NCI-H226 (cell line): ENCODE results near the gene SLC22A13.
"Not testable (repeated sequence)": the region's sequence is repeated elsewhere in the genome, so short reads cannot be mapped to it uniquely, and the experiment has no call there.

ENCODE experiments used
- DNase-seq: peaks from one replicate; pipeline ENCODE4 v3.0.0-alpha.2; 2015

SLC22A13 gene

DNA sequence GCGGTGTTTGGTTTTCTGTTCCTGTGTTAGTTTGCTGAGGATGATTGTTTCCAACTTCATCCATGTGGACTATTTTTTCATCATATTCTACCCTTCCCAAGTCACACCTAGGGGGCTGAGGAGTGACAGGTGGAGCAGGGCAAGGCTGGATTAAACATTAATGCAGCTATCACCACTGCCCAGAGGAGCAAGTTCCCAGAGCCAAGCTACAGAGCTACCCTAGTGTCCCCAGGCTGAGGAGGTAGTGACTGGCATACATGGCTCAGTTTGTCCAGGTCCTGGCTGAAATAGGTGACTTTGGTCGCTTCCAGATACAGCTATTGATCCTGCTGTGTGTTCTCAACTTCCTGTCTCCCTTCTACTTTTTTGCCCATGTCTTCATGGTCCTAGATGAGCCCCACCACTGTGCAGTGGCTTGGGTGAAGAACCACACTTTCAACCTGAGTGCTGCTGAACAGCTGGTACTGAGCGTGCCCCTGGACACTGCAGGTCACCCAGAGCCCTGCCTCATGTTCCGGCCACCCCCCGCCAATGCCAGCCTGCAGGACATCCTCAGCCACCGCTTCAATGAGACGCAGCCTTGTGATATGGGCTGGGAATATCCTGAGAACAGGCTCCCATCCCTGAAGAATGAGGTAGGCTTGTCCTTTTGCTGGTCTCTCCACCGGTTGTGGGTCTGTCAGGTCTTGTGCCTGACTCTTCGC is at the start of gene SLC22A13:
TSS of gene SLC22A13 (plus strand) at position 209 of the 704 bp plus-strand sequence. CDS start at position 258, 49 bp downstream.
- DNase-seq = no peak

DNA sequence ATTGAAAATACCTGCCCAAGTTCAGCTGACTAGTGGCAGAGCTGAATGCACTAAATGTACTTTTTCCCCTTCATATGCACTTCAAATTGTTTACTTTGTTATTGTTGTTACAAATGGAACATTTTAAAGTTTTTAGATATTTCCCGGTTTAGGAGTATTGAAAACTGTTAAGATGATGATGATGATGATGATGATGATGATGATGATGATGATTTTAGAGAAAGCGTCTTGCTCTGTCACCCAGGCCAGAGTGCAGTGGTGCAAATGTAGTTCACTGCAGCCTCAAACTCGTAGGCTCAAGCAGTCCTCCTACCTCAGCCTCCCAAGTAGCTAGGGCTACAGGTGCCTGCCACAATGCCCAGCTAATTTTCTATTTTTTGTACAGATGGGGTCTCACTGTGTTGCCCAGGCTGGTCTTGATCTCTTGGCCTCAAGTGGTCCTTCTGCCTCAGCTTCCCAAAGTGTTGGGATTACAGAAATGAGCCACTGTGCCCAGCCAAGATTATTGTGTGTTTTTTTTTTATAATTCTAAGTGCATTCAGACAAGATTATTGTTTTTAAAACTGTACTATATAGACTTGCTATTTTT is 45.9 kb upstream of the SLC22A13 start:
- DNase-seq = no peak

DNA sequence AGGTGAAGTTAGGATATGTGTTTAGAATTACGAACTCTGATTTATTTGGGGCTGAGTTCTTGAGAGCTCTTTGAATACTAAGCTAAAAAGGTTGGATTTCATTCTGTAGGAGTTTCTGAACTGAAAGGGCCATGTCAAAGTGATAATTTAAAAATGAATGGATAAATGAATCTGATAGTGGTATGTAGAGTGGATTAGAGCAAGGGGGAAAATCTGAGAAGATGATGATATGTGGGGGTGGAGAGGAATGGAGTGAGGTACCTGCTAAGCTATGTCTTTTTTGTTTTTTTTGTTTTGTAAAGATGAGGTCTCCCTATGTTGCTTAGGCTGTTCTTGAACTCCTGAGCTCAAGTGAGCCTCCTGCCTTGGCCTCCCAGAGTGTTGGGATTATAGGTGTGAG is 44.6 kb upstream of the SLC22A13 start:
- DNase-seq = no peak

GRCh38 chr3:38222032-38222634 is 43.5 kb upstream of the SLC22A13 start:
- no peak for DNase-seq

DNA sequence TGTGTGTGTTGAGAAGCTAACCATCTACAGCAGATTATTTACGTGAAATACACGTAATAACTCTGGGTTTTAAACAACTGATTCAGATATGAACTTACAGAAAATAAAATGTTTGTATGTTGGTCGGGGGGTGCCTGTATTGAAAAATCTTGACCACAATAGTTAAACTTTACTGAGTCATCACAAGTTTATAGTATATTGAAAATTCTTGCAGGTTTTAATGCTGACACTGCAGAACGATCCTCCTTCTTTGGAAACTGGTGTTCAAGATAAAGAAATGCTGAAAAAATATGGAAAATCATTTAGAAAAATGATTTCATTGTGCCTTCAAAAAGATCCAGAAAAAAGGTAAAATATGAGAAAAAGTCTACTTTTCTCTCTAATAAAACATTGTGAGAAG is 41.3 kb upstream of the SLC22A13 start:
- no peak for DNase-seq

- DNase-seq = peak; percentile 20
These were observed 39.3 kb upstream of the SLC22A13 start for GRCh38 chr3:38226273-38226672.

GRCh38 chr3:38227989-38228388 is 37.6 kb upstream of the SLC22A13 start:
- peak; percentile 55 for DNase-seq

- no peak for DNase-seq
These were observed 36.6 kb upstream of the SLC22A13 start for GRCh38 chr3:38229036-38229435.

GRCh38 chr3:38232701-38233100 is 32.9 kb upstream of the SLC22A13 start:
- no peak for DNase-seq

DNA sequence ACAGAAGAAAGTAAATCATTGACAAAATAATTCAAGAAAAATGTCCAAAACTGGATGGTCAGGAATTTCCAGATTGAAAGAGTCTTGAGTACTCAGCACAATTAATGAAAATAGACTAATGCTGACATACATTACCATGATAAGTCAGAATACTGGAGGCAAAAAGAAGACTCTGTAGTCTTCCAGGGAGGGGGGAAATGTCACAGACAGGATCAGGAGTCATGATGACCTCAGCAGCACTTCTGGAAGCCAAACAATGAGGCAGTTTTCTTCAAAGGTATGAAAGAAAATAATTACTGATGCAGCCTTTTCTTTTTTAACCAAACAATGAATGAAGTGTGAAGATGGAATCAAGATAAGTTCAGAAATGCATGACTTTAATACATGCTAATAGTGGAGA is 30.1 kb upstream of the SLC22A13 start:
- DNase-seq = no peak

GRCh38 chr3:38238416-38239008 is 27.1 kb upstream of the SLC22A13 start:
- DNase-seq = no peak

GRCh38 chr3:38242812-38243211 is 22.8 kb upstream of the SLC22A13 start:
- not testable (repeated sequence) for DNase-seq

DNA sequence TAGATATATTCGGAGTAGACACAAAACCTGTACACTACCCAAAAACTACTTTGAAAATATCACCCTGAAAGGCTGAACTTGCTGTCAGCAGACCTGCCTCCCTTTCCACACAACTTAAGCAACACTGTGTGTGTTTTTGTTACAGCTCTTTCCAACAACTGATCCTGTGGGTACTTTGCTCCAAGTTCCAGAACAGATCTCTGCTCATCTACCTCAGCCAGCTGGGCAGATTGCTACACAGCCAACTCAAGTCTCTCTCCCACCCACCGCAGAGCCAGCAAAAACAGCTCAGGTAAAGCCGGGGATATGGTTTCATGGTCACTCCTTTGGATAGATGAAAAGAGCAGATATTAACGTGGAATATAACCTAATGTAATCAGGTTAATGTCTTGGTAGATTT is 19.7 kb upstream of the SLC22A13 start:
- no peak for DNase-seq

GRCh38 chr3:38247366-38248035 is 18.1 kb upstream of the SLC22A13 start:
- peak; percentile 52 for DNase-seq

DNA sequence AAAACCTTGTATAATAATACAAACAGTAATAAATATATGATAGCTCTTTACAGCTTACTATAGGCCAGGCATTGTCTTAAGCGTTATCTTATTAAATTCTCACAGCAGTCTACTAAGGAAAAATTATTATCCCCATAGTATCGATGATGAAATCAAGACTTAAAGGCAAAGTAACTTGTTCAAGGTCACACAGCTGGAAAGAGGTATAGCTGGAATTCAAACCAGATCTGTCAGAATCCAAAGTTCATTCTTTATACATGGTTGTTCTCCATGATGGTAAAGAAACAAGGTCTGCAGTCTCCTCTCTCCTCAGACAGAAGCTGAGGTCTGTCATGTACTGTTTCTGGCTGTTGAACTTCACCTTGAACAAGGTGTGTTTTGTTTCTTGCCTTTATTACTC is 15.4 kb upstream of the SLC22A13 start:
- no peak for DNase-seq

DNA sequence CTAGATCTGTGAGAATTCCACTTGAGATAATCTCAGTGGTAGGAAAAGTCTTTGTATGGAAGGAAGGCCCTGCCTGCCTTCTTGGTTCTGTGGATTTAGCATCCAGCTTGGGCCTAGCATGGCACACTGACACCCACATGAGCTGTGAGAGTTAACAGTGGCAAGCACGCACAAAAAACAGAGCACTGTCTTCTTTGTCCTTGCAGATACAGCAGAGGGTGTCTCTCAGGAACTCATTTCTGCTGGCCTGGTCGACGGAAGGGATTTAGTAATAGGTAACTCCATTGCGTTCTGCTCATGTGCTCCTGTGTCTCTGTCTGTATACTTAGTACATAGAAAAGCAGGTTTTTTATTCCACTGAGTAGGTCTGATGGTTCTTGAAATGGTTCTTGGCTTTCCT is 14.4 kb upstream of the SLC22A13 start:
- DNase-seq = no peak

- no peak for DNase-seq
These were observed 11.9 kb upstream of the SLC22A13 start for GRCh38 chr3:38253704-38254103.

GRCh38 chr3:38254872-38255271 is 10.7 kb upstream of the SLC22A13 start:
- no peak for DNase-seq

- peak; percentile 3 for DNase-seq
These were observed 10.0 kb upstream of the SLC22A13 start for GRCh38 chr3:38255627-38256026.

- no peak for DNase-seq
These were observed 8.0 kb upstream of the SLC22A13 start for GRCh38 chr3:38257583-38257982.

GRCh38 chr3:38260474-38260873 is 5.1 kb upstream of the SLC22A13 start:
- DNase-seq = no peak

DNA sequence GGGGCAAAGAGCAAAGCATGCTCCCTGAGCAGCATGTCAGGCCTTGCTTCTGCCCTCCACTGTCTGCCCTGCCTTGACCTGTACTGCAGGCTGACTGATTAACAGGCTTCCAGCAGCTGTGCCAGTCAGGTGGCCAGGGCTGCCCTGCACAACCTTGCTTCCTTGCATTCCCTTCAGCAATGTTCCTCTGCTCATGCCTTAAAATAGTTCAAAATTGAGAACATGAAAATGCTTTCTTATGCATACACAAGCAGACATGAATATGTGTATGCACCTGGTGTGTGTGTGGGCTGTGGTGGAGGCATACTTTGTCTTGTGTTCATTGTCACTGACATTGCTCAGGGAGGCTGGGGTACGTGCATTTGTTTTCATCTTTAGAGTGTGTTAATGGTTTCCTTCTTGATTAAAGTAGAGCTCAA is 1.2 kb upstream of the SLC22A13 start:
- no peak for DNase-seq

DNA sequence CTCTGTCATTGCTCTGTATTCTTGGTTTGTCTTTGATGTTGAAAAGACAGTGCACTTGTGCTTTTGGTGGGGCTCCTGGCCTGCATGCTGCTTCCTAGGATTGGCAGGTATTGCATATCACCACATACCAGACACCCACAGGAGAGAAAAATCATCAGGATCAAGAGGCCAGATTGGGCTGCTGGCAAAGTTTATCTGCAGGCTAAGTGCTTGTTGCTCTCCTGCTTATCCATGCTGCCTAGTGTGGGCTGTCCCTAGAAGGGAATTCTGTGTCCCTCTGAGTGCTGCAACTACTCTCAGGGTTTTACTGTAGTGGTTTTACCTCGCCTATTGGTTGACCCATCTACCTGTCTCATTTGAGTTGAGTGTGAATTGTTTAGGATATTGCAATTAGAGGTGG is 833 bp upstream of the SLC22A13 start:
- no peak for DNase-seq
